Kidney (tissue), 14 donors: ENCODE results near the gene PTGS1. TPM values are rescaled to one million over a fixed set of nuclear protein-coding genes. Genes with fewer than 3 reads are reported as not detected.

Source experiments
- DNase-seq, 5 donors: peaks; one replicate each; pipeline ENCODE4 v3.0.0-alpha.2; 2013 to 2020
- FAIRE-seq: peaks from 2 replicates; lab custom pipeline; 2012; peaks lifted over from hg19 to GRCh38; lab: Jason Lieb, UNC
- H3K27ac ChIP-seq, 2 donors: one replicate each; pipeline ENCODE4 v1.7.0; 2013; ENCODE audit warnings: low read depth in 2 of 2, low read length in 2 of 2, inconsistent platforms in 1 of 2
- H3K27me3 ChIP-seq: one replicate; pipeline ENCODE4 v1.7.1; 2013; ENCODE audit warnings: low read length, inconsistent platforms; ENCODE audit not compliant: control insufficient read depth, insufficient read depth
- H3K36me3 ChIP-seq, 3 donors: one replicate each; pipeline versions ENCODE4 v1.7.0 to v1.7.1; 2013; ENCODE audit warnings: low read length in 3 of 3, control low read depth in 1 of 3, inconsistent platforms in 1 of 3; ENCODE audit not compliant: insufficient read depth in 3 of 3, control insufficient read depth in 2 of 3
- H3K4me1 ChIP-seq, 3 donors: one replicate each; pipeline versions ENCODE4 v1.7.0 to v1.7.1; 2013; ENCODE audit warnings: low read length in 3 of 3, inconsistent platforms in 1 of 3, low read depth in 1 of 3; ENCODE audit not compliant: control insufficient read depth in 2 of 3, insufficient read depth in 2 of 3
- H3K4me3 ChIP-seq, 3 donors: one replicate each; pipeline versions ENCODE4 v1.7.0 to v1.8.1; 2013; ENCODE audit warnings: low read length in 3 of 3, control low read depth in 1 of 3, inconsistent platforms in 1 of 3
- H3K9ac ChIP-seq, 3 donors: one replicate each; pipeline versions ENCODE4 v1.7.0 to v1.7.1; 2013; ENCODE audit warnings: low read length in 3 of 3, control low read depth in 1 of 3, inconsistent platforms in 1 of 3
- H3K9me3 ChIP-seq, 3 donors: one replicate each; pipeline versions ENCODE4 v1.7.0 to v1.7.1; 2013; ENCODE audit warnings: low read length in 3 of 3, control low read depth in 1 of 3, inconsistent platforms in 1 of 3; ENCODE audit not compliant: control insufficient read depth in 2 of 3, insufficient read depth in 1 of 3
- intact Hi-C: fragments of 100-400 bp; cut with DNase I; formaldehyde crosslinking; loops from one replicate; pipeline ENCODE4 v1.11.1; 2022
- polyA plus RNA-seq: library from polyadenylated mRNA; stranded (reverse); fragments of 350-450 nt; fragmentation: Illumina TruSeq; extraction: RNeasy Lipid Tissue Mini Kit (QIAGEN cat#74804); gene quantifications from one replicate; pipeline ENCODE4 v1.2.3, GENCODE V29; 2014; ENCODE audit warnings: low read depth, low replicate concordance; ENCODE audit not compliant: insufficient read depth
- total RNA-seq: library from RNA; stranded (reverse); fragmentation: NEBNext Ultra II Directional; extraction: Animal tissue kit (Norgen Biotek cat#: 25700); gene quantifications from one replicate; pipeline ENCODE4 v1.2.1, GENCODE V29; 2021
- TF ChIP-seq, protein P1 (sequence below): IDR thresholded peaks from 3 replicates; pipeline ENCODE4 v1.5.1; 2012; ENCODE audit warnings: mild to moderate bottlenecking, moderate library complexity, borderline replicate concordance; ENCODE audit not compliant: insufficient read depth; ENCODE audit errors: extremely low read depth
- donor health status: control.
- donor health status: control.
- donor health status: control.
- donor health status: control.
- donor health status: control.
- donor health status: DM: yes; HTN: yes; CAD: no.
- donor health status: Normal renal cell carcinoma (clear cell type).

Gene PTGS1
- total and polyA plus RNA-seq, 2 donors from 2014 or later = 3.5 to 9.4 TPM

DNA sequence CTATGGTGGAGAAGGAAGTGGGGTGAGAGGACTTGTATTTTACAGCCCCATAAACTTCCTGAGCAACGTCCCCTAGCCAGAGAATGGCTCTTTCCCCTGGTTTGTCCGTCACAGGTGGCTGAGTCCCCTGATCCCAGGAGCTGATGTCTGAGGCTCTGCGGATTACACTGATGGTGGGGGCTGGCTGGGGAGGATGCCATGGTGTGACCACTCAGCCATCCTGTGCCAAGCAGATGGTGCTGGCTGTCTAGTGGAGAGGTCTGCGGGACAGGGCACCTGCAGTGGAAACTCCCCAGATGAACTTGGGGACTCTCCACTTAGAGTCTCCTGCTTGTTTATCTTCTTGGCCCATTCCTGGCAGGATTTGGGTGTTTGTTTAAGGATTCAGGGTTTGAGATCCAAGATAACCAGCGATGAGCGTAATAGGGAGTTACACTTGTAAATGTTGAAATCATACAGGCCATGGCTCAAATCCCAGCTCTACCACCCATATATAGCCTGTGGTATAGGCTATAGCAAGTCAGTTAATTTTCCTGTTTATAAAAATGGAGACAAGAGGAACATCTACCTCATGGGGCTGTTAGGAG lies 4.7 kb upstream of the PTGS1 start:
- intact Hi-C loops = no loop called here

DNA sequence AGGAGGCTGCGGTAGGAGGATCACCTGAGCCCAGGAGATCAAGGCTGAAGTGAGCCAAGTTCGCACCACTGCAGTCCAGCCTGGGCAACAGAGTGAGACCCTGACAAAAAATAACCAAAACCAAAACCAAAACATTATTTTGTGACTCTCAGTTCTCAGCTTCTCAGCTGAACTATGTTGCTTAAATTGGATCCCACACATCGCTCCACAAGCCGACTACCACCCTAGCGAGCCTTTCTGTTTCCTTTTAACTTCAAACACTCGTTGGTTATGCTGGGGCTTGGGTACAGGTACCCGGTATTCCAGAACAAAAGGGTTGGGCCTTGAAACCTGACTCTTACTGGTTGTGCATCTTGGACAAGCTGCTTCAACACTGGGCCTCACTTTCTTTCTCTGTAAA lies 3.8 kb upstream of the PTGS1 start:
- no peak overlapping the region for H3K27ac ChIP-seq
- FAIRE-seq (no peak), DNase-seq (no peak)
- no peaks in the 10 kb centered on the region for H3K4me1 ChIP-seq
- no peak overlapping the region for H3K9ac ChIP-seq
- peaks cover 0 to 2% (median 0%) of the 10 kb centered on the region in 3 donors for H3K9me3 ChIP-seq
- H3K36me3 ChIP-seq = no peaks in the 10 kb centered on the region
- TF ChIP-seq, protein P1, sequence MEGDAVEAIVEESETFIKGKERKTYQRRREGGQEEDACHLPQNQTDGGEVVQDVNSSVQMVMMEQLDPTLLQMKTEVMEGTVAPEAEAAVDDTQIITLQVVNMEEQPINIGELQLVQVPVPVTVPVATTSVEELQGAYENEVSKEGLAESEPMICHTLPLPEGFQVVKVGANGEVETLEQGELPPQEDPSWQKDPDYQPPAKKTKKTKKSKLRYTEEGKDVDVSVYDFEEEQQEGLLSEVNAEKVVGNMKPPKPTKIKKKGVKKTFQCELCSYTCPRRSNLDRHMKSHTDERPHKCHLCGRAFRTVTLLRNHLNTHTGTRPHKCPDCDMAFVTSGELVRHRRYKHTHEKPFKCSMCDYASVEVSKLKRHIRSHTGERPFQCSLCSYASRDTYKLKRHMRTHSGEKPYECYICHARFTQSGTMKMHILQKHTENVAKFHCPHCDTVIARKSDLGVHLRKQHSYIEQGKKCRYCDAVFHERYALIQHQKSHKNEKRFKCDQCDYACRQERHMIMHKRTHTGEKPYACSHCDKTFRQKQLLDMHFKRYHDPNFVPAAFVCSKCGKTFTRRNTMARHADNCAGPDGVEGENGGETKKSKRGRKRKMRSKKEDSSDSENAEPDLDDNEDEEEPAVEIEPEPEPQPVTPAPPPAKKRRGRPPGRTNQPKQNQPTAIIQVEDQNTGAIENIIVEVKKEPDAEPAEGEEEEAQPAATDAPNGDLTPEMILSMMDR = no peak
- H3K27me3 ChIP-seq = no peaks in the 10 kb centered on the region
- H3K4me3 ChIP-seq = no peak overlapping the region
- intact Hi-C loops = no loop called here

More for the DNA sequence above, 4.7 kb upstream of the PTGS1 start:
- FAIRE-seq (no peak), DNase-seq (no peak)
- H3K9me3 ChIP-seq = peaks cover 0 to 2% (median 0%) of the 10 kb centered on the region in 3 donors
- no peak overlapping the region for H3K4me3 ChIP-seq
- TF ChIP-seq, protein P1 = no peak
- H3K27ac ChIP-seq = no peak overlapping the region
- no peak overlapping the region for H3K9ac ChIP-seq
- no peaks in the 10 kb centered on the region for H3K27me3 ChIP-seq
- no peaks in the 10 kb centered on the region for H3K36me3 ChIP-seq
- no peaks in the 10 kb centered on the region for H3K4me1 ChIP-seq

DNA sequence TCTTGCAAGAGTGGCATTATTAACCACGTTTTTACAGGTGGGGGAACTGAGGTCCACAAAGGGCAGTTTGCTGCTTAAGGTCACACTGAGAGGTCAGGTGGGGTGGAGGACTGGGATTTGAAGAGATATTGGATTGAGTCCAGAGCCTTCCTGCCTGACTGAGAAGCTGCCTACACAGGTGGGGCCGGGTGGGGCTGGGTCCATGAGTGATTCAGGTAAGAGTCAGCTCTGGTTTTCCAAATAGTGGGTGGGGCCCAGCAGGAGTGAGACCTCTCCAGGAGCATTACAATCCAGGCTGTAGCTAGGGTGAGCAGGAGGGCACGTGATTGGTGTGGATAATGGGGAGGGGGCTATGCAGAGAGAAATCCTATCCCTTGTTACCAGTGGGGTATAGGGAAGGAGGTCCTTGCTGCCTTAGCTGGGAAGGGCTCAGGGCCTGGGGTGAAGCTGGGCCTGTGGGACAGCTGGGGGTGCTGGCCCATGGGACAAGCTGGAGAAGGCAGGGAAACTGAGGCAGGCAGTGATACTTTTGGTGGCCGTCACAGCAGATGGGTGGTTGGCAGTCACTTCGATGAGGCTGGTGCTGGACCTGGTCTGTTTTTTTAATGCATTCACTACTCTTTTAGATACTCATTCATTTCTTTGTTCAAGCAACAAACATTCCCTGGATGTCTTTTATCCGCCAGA lies 2.9 kb upstream of the PTGS1 start:
- H3K27me3 ChIP-seq = no peaks in the 10 kb centered on the region
- FAIRE-seq = no peak

More for the DNA sequence above, 2.9 kb upstream of the PTGS1 start:
- peaks cover 0 to 2% (median 0%) of the 10 kb centered on the region in 3 donors for H3K9me3 ChIP-seq
- H3K4me1 ChIP-seq = no peaks in the 10 kb centered on the region
- no peak overlapping the region for H3K4me3 ChIP-seq
- DNase-seq = no peak
- intact Hi-C loops = no loop called here
- TF ChIP-seq, protein P1 = no peak
- H3K9ac ChIP-seq = no peak overlapping the region
- no peak overlapping the region for H3K27ac ChIP-seq
- H3K36me3 ChIP-seq = no peaks in the 10 kb centered on the region
